ENCODE results near the gene ARL5C. TPM values are rescaled to one million over a fixed set of nuclear protein-coding genes. Genes with fewer than 3 reads are reported as not detected.

Gene ARL5C
- total RNA-seq, 4 donors from 2014 or later = not detected

GRCh38 chr17:39155654-39156053 is 10.3 kb downstream of the ARL5C start:
- intact Hi-C loops (cut with DNase I; ENCODE audit: low total_unique reads) = no loop called here
- no peaks in the 10 kb centered on the region for H3K4me1 ChIP-seq
- H3K27me3 ChIP-seq = no peaks in the 10 kb centered on the region
- TF ChIP-seq, protein P1, sequence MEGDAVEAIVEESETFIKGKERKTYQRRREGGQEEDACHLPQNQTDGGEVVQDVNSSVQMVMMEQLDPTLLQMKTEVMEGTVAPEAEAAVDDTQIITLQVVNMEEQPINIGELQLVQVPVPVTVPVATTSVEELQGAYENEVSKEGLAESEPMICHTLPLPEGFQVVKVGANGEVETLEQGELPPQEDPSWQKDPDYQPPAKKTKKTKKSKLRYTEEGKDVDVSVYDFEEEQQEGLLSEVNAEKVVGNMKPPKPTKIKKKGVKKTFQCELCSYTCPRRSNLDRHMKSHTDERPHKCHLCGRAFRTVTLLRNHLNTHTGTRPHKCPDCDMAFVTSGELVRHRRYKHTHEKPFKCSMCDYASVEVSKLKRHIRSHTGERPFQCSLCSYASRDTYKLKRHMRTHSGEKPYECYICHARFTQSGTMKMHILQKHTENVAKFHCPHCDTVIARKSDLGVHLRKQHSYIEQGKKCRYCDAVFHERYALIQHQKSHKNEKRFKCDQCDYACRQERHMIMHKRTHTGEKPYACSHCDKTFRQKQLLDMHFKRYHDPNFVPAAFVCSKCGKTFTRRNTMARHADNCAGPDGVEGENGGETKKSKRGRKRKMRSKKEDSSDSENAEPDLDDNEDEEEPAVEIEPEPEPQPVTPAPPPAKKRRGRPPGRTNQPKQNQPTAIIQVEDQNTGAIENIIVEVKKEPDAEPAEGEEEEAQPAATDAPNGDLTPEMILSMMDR (IDR thresholded peaks at IDR 0.05) = no peak
- no peak for TF ChIP-seq POLR2A (IDR thresholded peaks at IDR 0.05)
- no peak for DNase-seq
- no peaks in the 10 kb centered on the region for H3K36me3 ChIP-seq
- H3K9me3 ChIP-seq = no peaks in the 10 kb centered on the region
- no peak overlapping the region for H3K4me3 ChIP-seq
- no peak overlapping the region for H3K27ac ChIP-seq

DNA sequence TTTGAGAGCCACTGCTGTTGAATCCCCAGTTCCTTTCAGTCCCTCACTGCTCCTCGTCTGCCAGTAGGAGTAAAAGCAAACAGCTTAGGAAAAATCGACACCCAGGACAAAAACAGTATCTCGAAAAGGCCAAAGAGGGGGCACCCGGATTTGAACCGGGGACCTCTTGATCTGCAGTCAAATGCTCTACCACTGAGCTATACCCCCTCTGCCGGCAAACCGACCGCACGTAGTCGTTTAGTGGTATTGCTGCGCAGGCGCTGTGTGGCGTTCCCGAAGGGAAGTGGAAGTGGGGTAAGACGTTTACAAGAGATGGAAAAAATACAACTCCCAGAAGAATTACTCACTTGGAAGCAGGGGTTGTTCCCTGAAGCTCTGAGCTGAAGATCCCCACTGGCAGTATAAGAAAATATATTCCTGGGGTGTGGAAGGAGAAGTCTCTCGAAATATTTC is 12.3 kb downstream of the ARL5C start:
- intact Hi-C loops (cut with DNase I; ENCODE audit: low total_unique reads) = loop anchor here (2.0 kb wide), 1 partner anchor 171 kb away; no protein-coding TSS in a partner anchor

GRCh38 chr17:39151943-39152818 is 13.8 kb downstream of the ARL5C start:
- intact Hi-C loops (cut with DNase I; ENCODE audit: low total_unique reads) = loop anchor here (2.0 kb wide), 1 partner anchor 169 kb away; no protein-coding TSS in a partner anchor
- TF ChIP-seq POLR2A (IDR thresholded peaks at IDR 0.05) = no peak
- TF ChIP-seq, protein P1 (IDR thresholded peaks at IDR 0.05) = no peak
- Histone ChIP-seq H3K27me3 (no peaks in the 10 kb centered on the region), H3K4me3 (peak overlapping the region; percentile 87 to 92), H3K27ac (peak overlapping the region; percentile 96 to 99), H3K36me3 (no peaks in the 10 kb centered on the region), H3K4me1 (no peaks in the 10 kb centered on the region), H3K9me3 (no peaks in the 10 kb centered on the region)
- peak in 1 of 2 donors; percentile 59 for DNase-seq

More for the DNA sequence above, 12.3 kb downstream of the ARL5C start:
- peak overlapping the region; percentile 87 to 92 for H3K4me3 ChIP-seq
- H3K27me3 ChIP-seq = no peaks in the 10 kb centered on the region
- H3K36me3 ChIP-seq = no peaks in the 10 kb centered on the region
- peak; percentile 93 to 95 for DNase-seq
- TF ChIP-seq, protein P1 (IDR thresholded peaks at IDR 0.05) = peak in 3 of 4 experiments; percentile 12 to 38 (median 25)
- TF ChIP-seq POLR2A (IDR thresholded peaks at IDR 0.05) = peak; percentile 33 to 54
- peak overlapping the region; percentile 96 to 99 for H3K27ac ChIP-seq
- H3K4me1 ChIP-seq = no peaks in the 10 kb centered on the region
- H3K9me3 ChIP-seq = no peaks in the 10 kb centered on the region

DNA sequence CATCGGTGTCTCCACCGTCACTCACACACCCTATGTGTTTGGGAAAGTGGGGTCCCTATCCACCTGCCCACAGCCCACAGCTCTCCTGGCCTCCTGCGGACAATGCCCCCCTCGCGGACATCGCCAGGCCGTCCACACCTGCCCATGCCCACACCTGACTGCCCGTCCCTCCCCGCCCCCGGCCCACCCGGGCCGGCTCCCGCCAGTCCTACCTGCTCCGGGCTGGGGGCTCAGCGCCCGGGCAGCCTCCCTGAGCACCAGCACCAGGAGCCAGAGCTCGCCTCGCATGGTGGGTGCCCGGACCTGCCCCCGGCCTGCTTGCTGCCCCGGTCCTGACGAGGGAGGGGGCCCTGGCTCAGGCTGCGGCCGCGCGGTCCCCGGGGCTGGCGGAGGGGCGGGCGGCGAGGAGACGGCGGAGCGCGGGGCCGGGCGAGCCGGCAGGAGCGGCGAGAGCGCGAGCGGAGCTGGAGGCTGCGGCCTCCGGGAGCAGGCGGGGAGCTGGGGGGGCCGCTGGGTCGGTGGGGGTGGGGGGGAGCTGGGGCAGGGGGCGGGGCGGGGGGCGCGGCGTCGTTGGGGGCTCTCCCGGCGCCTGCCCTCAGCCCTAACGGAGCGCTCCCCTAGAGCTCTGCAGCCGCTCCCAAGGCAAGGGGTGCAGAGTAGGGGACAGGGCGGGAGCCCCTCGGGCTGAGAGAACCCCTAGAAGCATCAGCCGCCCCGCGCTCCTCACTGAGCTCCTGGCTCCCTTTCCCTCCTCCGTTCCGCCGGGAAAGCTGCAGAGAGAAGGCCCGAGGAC is 14.6 kb downstream of the ARL5C start, which contains the start of gene PLXDC1:
Gene PLXDC1 (minus strand): TSS at position 488 of the 793 bp plus-strand sequence. CDS start 200 bp downstream, at position 288.
- Histone ChIP-seq H3K27me3 (no peaks in the 10 kb centered on the region), H3K4me1 (no peaks in the 10 kb centered on the region), H3K9me3 (no peaks in the 10 kb centered on the region), H3K36me3 (no peaks in the 10 kb centered on the region), H3K27ac (peak within 1 kb of the TSS; percentile 96 to 99), H3K4me3 (peak within 1 kb of the TSS; percentile 87 to 92)
- intact Hi-C loops (cut with DNase I; ENCODE audit: low total_unique reads) = no loop called here
- TF ChIP-seq POLR2A (IDR thresholded peaks at IDR 0.05) = no peak
- TF ChIP-seq, protein P1 (IDR thresholded peaks at IDR 0.05) = no peak
- DNase-seq = peak in 1 of 2 donors; percentile 40

Data from uterus (tissue), 4 donors.